ENCODE measurements around the gene RBM47. TPM values are rescaled to one million over a fixed set of nuclear protein-coding genes. Genes with fewer than 3 reads are reported as not detected.
A peak's percentile ranks its signal among the peaks of the same experiment; 100 is the strongest.

RBM47 gene
- total and polyA plus RNA-seq, 10 of the 15 experiments (the other 5 are each of a cell fraction or from before 2014, with no cell fraction given): 7.9 to 45.0 (median 28.7) TPM

DNA sequence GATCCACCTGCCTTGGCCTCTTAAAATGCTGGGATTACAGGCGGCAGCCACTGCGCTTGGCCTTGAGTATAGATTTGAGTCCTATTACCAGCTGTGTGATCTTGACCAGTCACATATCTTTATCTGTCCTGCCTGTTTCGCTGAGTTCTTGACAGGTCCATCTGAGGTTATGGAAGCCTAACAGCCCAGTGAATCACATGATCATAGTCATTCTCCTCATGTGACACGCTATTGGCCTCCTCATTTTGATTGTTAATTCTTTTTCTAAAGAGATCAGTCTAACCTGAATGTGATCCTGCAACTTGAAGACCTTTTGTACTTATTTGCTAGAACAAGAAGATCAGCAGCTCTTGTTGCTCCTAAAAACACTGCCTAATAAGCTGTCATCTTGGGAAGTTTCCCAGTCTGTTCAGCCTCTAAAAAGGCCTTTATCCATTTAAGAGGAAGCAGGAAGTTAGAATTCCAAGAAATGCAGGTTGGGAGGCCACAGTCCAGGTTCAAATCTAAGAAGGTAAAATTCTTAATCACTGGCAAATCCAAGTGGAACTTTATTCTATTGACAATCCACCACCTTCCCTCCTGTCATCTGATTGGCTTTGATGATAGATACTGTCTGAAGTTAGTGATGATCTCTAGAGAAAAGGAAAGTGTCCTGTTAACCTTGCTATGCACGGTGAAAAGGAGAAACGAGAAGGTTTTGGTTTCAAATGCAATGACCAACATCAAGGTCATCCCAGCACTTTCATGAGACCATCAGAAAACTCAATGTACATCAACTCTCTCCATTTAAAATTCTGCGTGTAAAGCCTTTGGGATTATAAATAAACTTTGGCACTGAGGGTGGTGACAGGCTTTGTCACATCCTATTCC lies 207.6 kb downstream of the RBM47 start:
- ChIA-PET POLR2A (interaction anchor here (0.6 kb wide), 1 partner anchor 19 kb away, joined by 3 read pairs; no protein-coding TSS in a partner anchor), CTCF (no interaction called here), SMC1A (ENCODE audit: uncharacterized antibody, unreplicated experiment) (interaction anchor here (0.9 to 2.4 kb wide), 4 partner anchors 13 to 296 kb away, joined by 3 to 8 read pairs (median 4); no protein-coding TSS in a partner anchor), RAD21 (ENCODE audit: unreplicated experiment) (interaction anchor here (1.4 kb wide), 1 partner anchor 12 kb away, joined by 3 read pairs; no protein-coding TSS in a partner anchor)
- Histone ChIP-seq H3K4me3 (no peak overlapping the region), H3K27ac (ENCODE audit: control insufficient read depth, insufficient read depth) (no peak overlapping the region), H2AFZ (ENCODE audit: control insufficient read depth, low read depth, low read length) (no peak overlapping the region), H3K79me2 (ENCODE audit: control insufficient read depth, insufficient read depth, low read length) (no peaks in the 10 kb centered on the region), H3K4me2 (ENCODE audit: control insufficient read depth, insufficient read depth) (no peak overlapping the region), H3K9me3 (replicated peaks; ENCODE audit: control insufficient read depth, insufficient read depth, low read length) (peaks cover 2% of the 10 kb centered on the region; the same call in 1 of the 3 replicates), H3K36me3 (ENCODE audit: control insufficient read depth in 2 of 2, insufficient read depth in 2 of 2, low read length in 1 of 2) (peaks cover 5 to 7% of the 10 kb centered on the region in 2 experiments), H4K20me1 (ENCODE audit: control insufficient read depth, insufficient read depth) (no peaks in the 10 kb centered on the region), H3K27me3 (replicated peaks in 1 of 2; ENCODE audit: control insufficient read depth in 2 of 2, insufficient read depth in 2 of 2, low read length in 1 of 2) (no peaks in the 10 kb centered on the region), H3K4me1 (ENCODE audit: control insufficient read depth, insufficient read depth, low read length) (peaks cover 11% of the 10 kb centered on the region; the same call in 1 of the 2 replicates), H3K9ac (ENCODE audit: control insufficient read depth, insufficient read depth, low read length) (no peak overlapping the region)
- ATAC-seq (peak; percentile 80), FAIRE-seq (peak; percentile 93), DNase-seq (ENCODE audit: low read depth, low spot score) (no peak)
- TF ChIP-seq ESRRA (IDR thresholded peaks at IDR 0.05; ENCODE audit: low read length): no peak
- TF ChIP-seq, protein P1, sequence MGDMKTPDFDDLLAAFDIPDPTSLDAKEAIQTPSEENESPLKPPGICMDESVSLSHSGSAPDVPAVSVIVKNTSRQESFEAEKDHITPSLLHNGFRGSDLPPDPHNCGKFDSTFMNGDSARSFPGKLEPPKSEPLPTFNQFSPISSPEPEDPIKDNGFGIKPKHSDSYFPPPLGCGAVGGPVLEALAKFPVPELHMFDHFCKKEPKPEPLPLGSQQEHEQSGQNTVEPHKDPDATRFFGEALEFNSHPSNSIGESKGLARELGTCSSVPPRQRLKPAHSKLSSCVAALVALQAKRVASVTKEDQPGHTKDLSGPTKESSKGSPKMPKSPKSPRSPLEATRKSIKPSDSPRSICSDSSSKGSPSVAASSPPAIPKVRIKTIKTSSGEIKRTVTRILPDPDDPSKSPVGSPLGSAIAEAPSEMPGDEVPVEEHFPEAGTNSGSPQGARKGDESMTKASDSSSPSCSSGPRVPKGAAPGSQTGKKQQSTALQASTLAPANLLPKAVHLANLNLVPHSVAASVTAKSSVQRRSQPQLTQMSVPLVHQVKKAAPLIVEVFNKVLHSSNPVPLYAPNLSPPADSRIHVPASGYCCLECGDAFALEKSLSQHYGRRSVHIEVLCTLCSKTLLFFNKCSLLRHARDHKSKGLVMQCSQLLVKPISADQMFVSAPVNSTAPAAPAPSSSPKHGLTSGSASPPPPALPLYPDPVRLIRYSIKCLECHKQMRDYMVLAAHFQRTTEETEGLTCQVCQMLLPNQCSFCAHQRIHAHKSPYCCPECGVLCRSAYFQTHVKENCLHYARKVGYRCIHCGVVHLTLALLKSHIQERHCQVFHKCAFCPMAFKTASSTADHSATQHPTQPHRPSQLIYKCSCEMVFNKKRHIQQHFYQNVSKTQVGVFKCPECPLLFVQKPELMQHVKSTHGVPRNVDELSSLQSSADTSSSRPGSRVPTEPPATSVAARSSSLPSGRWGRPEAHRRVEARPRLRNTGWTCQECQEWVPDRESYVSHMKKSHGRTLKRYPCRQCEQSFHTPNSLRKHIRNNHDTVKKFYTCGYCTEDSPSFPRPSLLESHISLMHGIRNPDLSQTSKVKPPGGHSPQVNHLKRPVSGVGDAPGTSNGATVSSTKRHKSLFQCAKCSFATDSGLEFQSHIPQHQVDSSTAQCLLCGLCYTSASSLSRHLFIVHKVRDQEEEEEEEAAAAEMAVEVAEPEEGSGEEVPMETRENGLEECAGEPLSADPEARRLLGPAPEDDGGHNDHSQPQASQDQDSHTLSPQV (IDR thresholded peaks at IDR 0.05): no peak
- TF ChIP-seq IKZF2 (IDR thresholded peaks at IDR 0.05): 0 out of 4 replicates have a peak, but pooled peaks of 1 of the 2 experiments have one; percentile 13
- no peak for TF ChIP-seq EZH2 (IDR thresholded peaks at IDR 0.05; ENCODE audit: borderline replicate concordance, control insufficient read depth, low read depth, low read length)
- TF ChIP-seq NFYB (IDR thresholded peaks at IDR 0.05; ENCODE audit: insufficient read depth, low read depth, low read length): no peak
- TF ChIP-seq STAT3 (IDR thresholded peaks at IDR 0.05; ENCODE audit: low read depth, low read length): no peak
- TF ChIP-seq SPI1 (IDR thresholded peaks at IDR 0.05; ENCODE audit: borderline replicate concordance, insufficient read depth, low read depth, low read length): peak; percentile 42; the same call in 1 of the 2 replicates
- peak; percentile 17; the same call in 1 of the 2 replicates for TF ChIP-seq RUNX3 (IDR thresholded peaks at IDR 0.05; ENCODE audit: low read length)
- peak; percentile 28; the same call in 1 of the 2 replicates for TF ChIP-seq RAD51 (IDR thresholded peaks at IDR 0.05)
- BruUV-seq (replicated peaks): no TSS peak
- intact Hi-C loops (cut with micrococcal nuclease; ENCODE audit: unreplicated experiment): no loop called here
- in situ Hi-C loops (cut with MboI): no loop called here
- WGBS (ENCODE audit: insufficient coverage, insufficient replicate concordance, low lambda C conversion rate, missing lambda C conversion rate): 61% methylated on average over 7 of the region's 7 CpGs

All from GM12878 (cell line).